ENCODE measurements around the gene GALNT14.

The GALNT14 gene

GRCh38 chr2:31053929-31054782, 84.1 kb downstream of the GALNT14 start:
- no peak for DNase-seq

- DNase-seq = no peak
Observed at GRCh38 chr2:31052284-31052683, 86.0 kb downstream of the GALNT14 start.

GRCh38 chr2:31051258-31052140, 86.7 kb downstream of the GALNT14 start:
- DNase-seq = no peak

GRCh38 chr2:31049916-31050588, 88.2 kb downstream of the GALNT14 start:
- DNase-seq = no peak

- no peak for DNase-seq
Observed at GRCh38 chr2:31049264-31049663, 89.0 kb downstream of the GALNT14 start.

- no peak for DNase-seq
Observed at GRCh38 chr2:31047599-31047998, 90.6 kb downstream of the GALNT14 start.

GRCh38 chr2:31038385-31038784, 99.9 kb downstream of the GALNT14 start:
- DNase-seq = no peak

GRCh38 chr2:31037058-31037457, 101.2 kb downstream of the GALNT14 start:
- DNase-seq = no peak

- DNase-seq = no peak
Observed at GRCh38 chr2:31033032-31033431, 105.2 kb downstream of the GALNT14 start.

GRCh38 chr2:31032475-31032874, 105.8 kb downstream of the GALNT14 start:
- DNase-seq = no peak

- no peak for DNase-seq
Observed at GRCh38 chr2:31031132-31031706, 107.0 kb downstream of the GALNT14 start.

- no peak for DNase-seq
Observed at GRCh38 chr2:31028417-31028816, 109.8 kb downstream of the GALNT14 start.

GRCh38 chr2:31027549-31027948, 110.7 kb downstream of the GALNT14 start:
- DNase-seq = no peak

- DNase-seq = no peak
Observed at GRCh38 chr2:31023541-31023940, 114.7 kb downstream of the GALNT14 start.

GRCh38 chr2:31020713-31021112, 117.5 kb downstream of the GALNT14 start:
- DNase-seq = no peak

- no peak for DNase-seq
Observed at GRCh38 chr2:31018280-31018679, 120.0 kb downstream of the GALNT14 start.

GRCh38 chr2:31016648-31017047, 121.6 kb downstream of the GALNT14 start:
- no peak for DNase-seq

- no peak for DNase-seq
Observed at GRCh38 chr2:31014516-31014915, 123.7 kb downstream of the GALNT14 start.

GRCh38 chr2:31013301-31013700, 124.9 kb downstream of the GALNT14 start:
- DNase-seq = no peak

GRCh38 chr2:31012406-31012805, 125.8 kb downstream of the GALNT14 start:
- DNase-seq = no peak

GRCh38 chr2:31011587-31011986, 126.7 kb downstream of the GALNT14 start:
- DNase-seq = no peak

- no peak for DNase-seq
Observed at GRCh38 chr2:31008561-31009114, 129.6 kb downstream of the GALNT14 start.

GRCh38 chr2:31004257-31004656, 134.0 kb downstream of the GALNT14 start:
- no peak for DNase-seq

Data from activated CD4-positive, alpha-beta T cell treated with anti-CD3 and anti-CD28 coated beads, Interleukin-2, amount 50 U/mL, for 4 hours (primary cell).